Measurements from ENCODE around the gene URI1.

GRCh38 chr19:29917911-29918310 is 24.1 kb upstream of the URI1 start:
- TF ChIP-seq CTCF (IDR thresholded peaks at IDR 0.05) (no peak), EZH2 (IDR thresholded peaks at IDR 0.05; ENCODE audit: borderline replicate concordance, insufficient read depth, low read depth, low read length, poor library complexity, severe bottlenecking) (no peak)
